Measurements from ENCODE around the gene RFESD. TPM values are rescaled to one million over a fixed set of nuclear protein-coding genes. Genes with fewer than 3 reads are reported as not detected.

The RFESD gene
- total RNA-seq, 1 experiment from 2014 or later, result 1.6 TPM

GRCh38 chr5:95628933-95629332 is 17.6 kb upstream of the RFESD start:
- intact Hi-C loops (cut with micrococcal nuclease; ENCODE audit: unreplicated experiment), result no loop called here
- H3K27ac Mint-ChIP-seq (ENCODE audit: unreplicated experiment), result no peak overlapping the region
- H3K36me3 Mint-ChIP-seq (ENCODE audit: insufficient read depth, unreplicated experiment), result no peaks in the 10 kb centered on the region

GRCh38 chr5:95630394-95630917 is 16.1 kb upstream of the RFESD start:
- Mint-ChIP-seq H3K4me1 (ENCODE audit: low read depth, unreplicated experiment) (peaks cover 11% of the 10 kb centered on the region), H3K36me3 (ENCODE audit: insufficient read depth, unreplicated experiment) (no peaks in the 10 kb centered on the region), H3K27ac (ENCODE audit: unreplicated experiment) (no peak overlapping the region), H3K4me3 (ENCODE audit: unreplicated experiment) (no peak overlapping the region), H3K9me3 (ENCODE audit: unreplicated experiment) (peaks cover 6% of the 10 kb centered on the region), H3K27me3 (ENCODE audit: insufficient read depth, unreplicated experiment) (peaks cover under 1% of the 10 kb centered on the region)
- H3K4me3 ChIP-seq (ENCODE audit: low read depth, low read length), result no peak overlapping the region
- TF ChIP-seq CTCF (IDR thresholded peaks at IDR 0.05; ENCODE audit: insufficient read depth in 1 of 2, low read depth in 1 of 2, low read length in 1 of 2, severe bottlenecking in 1 of 2, unreplicated experiment in 1 of 2), result no peak
- intact Hi-C loops (cut with micrococcal nuclease; ENCODE audit: unreplicated experiment), result no loop called here
- DNase-seq, result no peak
- H3K9me3 ChIP-seq, result no peaks in the 10 kb centered on the region
- POLR2A ChIA-PET, result no interaction called here
- peaks cover 4% of the 10 kb centered on the region; the same call in 1 of the 2 replicates for H3K4me1 ChIP-seq
- no TSS peak for BruUV-seq (replicated peaks)
- H3K27me3 ChIP-seq (replicated peaks; ENCODE audit: control insufficient read depth, insufficient read depth, low read length), result no peaks in the 10 kb centered on the region
- CTCF ChIA-PET, result no interaction called here
- H3K36me3 ChIP-seq (ENCODE audit: control insufficient read depth, insufficient read depth, low read length), result no peaks in the 10 kb centered on the region

More at GRCh38 chr5:95628933-95629332, 17.6 kb upstream of the RFESD start:
- Histone ChIP-seq H3K4me1 (peaks cover 4% of the 10 kb centered on the region; the same call in 1 of the 2 replicates), H3K36me3 (ENCODE audit: control insufficient read depth, insufficient read depth, low read length) (no peaks in the 10 kb centered on the region), H3K27me3 (replicated peaks; ENCODE audit: control insufficient read depth, insufficient read depth, low read length) (no peaks in the 10 kb centered on the region), H3K9me3 (no peaks in the 10 kb centered on the region), H3K4me3 (ENCODE audit: low read depth, low read length) (no peak overlapping the region)
- H3K4me3 Mint-ChIP-seq (ENCODE audit: unreplicated experiment), result no peak overlapping the region
- peaks cover 2% of the 10 kb centered on the region for H3K27me3 Mint-ChIP-seq (ENCODE audit: insufficient read depth, unreplicated experiment)
- CTCF ChIA-PET, result no interaction called here
- peaks cover 6% of the 10 kb centered on the region for H3K9me3 Mint-ChIP-seq (ENCODE audit: unreplicated experiment)
- POLR2A ChIA-PET, result no interaction called here
- peaks cover 11% of the 10 kb centered on the region for H3K4me1 Mint-ChIP-seq (ENCODE audit: low read depth, unreplicated experiment)
- no TSS peak for BruUV-seq (replicated peaks)
- no peak for DNase-seq
- no peak for TF ChIP-seq CTCF (IDR thresholded peaks at IDR 0.05; ENCODE audit: insufficient read depth in 1 of 2, low read depth in 1 of 2, low read length in 1 of 2, severe bottlenecking in 1 of 2, unreplicated experiment in 1 of 2)

GRCh38 chr5:95631255-95631958 is 15.2 kb upstream of the RFESD start:
- no peaks in the 10 kb centered on the region for H3K27me3 Mint-ChIP-seq (ENCODE audit: insufficient read depth, unreplicated experiment)
- BruUV-seq (replicated peaks), result no TSS peak
- Histone ChIP-seq H3K4me1 (peaks cover 4% of the 10 kb centered on the region; the same call in 1 of the 2 replicates), H3K36me3 (ENCODE audit: control insufficient read depth, insufficient read depth, low read length) (no peaks in the 10 kb centered on the region), H3K4me3 (ENCODE audit: low read depth, low read length) (no peak overlapping the region), H3K27me3 (replicated peaks; ENCODE audit: control insufficient read depth, insufficient read depth, low read length) (no peaks in the 10 kb centered on the region), H3K9me3 (no peaks in the 10 kb centered on the region)
- H3K4me3 Mint-ChIP-seq (ENCODE audit: unreplicated experiment), result no peak overlapping the region
- no peaks in the 10 kb centered on the region for H3K36me3 Mint-ChIP-seq (ENCODE audit: insufficient read depth, unreplicated experiment)
- no peak for DNase-seq
- no peak overlapping the region for H3K27ac Mint-ChIP-seq (ENCODE audit: unreplicated experiment)
- CTCF ChIA-PET, result interaction anchor here (0.5 kb wide), 1 partner anchor 221 kb away, joined by 4 read pairs; no protein-coding TSS in a partner anchor
- intact Hi-C loops (cut with micrococcal nuclease; ENCODE audit: unreplicated experiment), result no loop called here
- TF ChIP-seq CTCF (IDR thresholded peaks at IDR 0.05; ENCODE audit: insufficient read depth in 1 of 2, low read depth in 1 of 2, low read length in 1 of 2, severe bottlenecking in 1 of 2, unreplicated experiment in 1 of 2), result no peak
- POLR2A ChIA-PET, result no interaction called here
- H3K9me3 Mint-ChIP-seq (ENCODE audit: unreplicated experiment), result peaks cover 6% of the 10 kb centered on the region
- peaks cover 11% of the 10 kb centered on the region for H3K4me1 Mint-ChIP-seq (ENCODE audit: low read depth, unreplicated experiment)

Data from Caco-2 (cell line).